KOPT-K1 (cell line): Measurements from ENCODE around the gene PGA3.
"Not testable (repeated sequence)": the region's sequence is repeated elsewhere in the genome, so short reads cannot be mapped to it uniquely, and the experiment has no call there.

Experiments
- H3K27ac ChIP-seq: fragments of 200-600 bp; sonication (generic); 2 replicates; pipeline ENCODE4 v1.5.1; 2016; ENCODE audit warnings: antibody characterized with exemption, mild to moderate bottlenecking, low read depth, low read length; ENCODE audit not compliant: poor library complexity, severe bottlenecking
- H3K36me3 ChIP-seq: fragments of 200-600 bp; sonication (generic); 2 replicates; pipeline ENCODE4 v1.5.1; 2017; ENCODE audit warnings: antibody characterized with exemption, mild to moderate bottlenecking, low read length, moderate library complexity; ENCODE audit not compliant: insufficient read depth
- H3K9me3 ChIP-seq: fragments of 200-600 bp; sonication (generic); 2 replicates; pipeline ENCODE4 v1.5.1; 2017; ENCODE audit warnings: antibody characterized with exemption, low read length, mild to moderate bottlenecking; ENCODE audit not compliant: insufficient read depth, poor library complexity, severe bottlenecking

PGA3 gene

GRCh38 chr11:61212202-61212601, 8.9 kb downstream of the PGA3 start:
- not testable (repeated sequence) for H3K9me3 ChIP-seq, H3K27ac ChIP-seq, H3K36me3 ChIP-seq

- not testable (repeated sequence) for H3K9me3 ChIP-seq, H3K36me3 ChIP-seq, H3K27ac ChIP-seq
Observed at GRCh38 chr11:61213711-61214324, 10.5 kb downstream of the PGA3 start.

- H3K9me3 ChIP-seq = not testable (repeated sequence)
Observed at GRCh38 chr11:61218306-61218705, 15.0 kb downstream of the PGA3 start.

GRCh38 chr11:61219016-61219415, 15.7 kb downstream of the PGA3 start:
- H3K36me3 ChIP-seq, H3K27ac ChIP-seq, H3K9me3 ChIP-seq: not testable (repeated sequence)

More at GRCh38 chr11:61218306-61218705, 15.0 kb downstream of the PGA3 start:
- H3K27ac ChIP-seq, H3K36me3 ChIP-seq: not testable (repeated sequence)

- not testable (repeated sequence) for H3K27ac ChIP-seq, H3K9me3 ChIP-seq, H3K36me3 ChIP-seq
Observed at GRCh38 chr11:61222047-61222446, 18.7 kb downstream of the PGA3 start, which contains the start of gene PGA4. Gene PGA4 (plus strand): TSS chr11:61222347. CDS start chr11:61222401, 54 bp downstream.

- not testable (repeated sequence) for H3K9me3 ChIP-seq, H3K27ac ChIP-seq
Observed at GRCh38 chr11:61222692-61223091, 19.4 kb downstream of the PGA3 start.

GRCh38 chr11:61226457-61227137, 23.3 kb downstream of the PGA3 start:
- not testable (repeated sequence) for H3K9me3 ChIP-seq, H3K27ac ChIP-seq, H3K36me3 ChIP-seq

More at GRCh38 chr11:61222692-61223091, 19.4 kb downstream of the PGA3 start:
- not testable (repeated sequence) for H3K36me3 ChIP-seq

- not testable (repeated sequence) for H3K9me3 ChIP-seq, H3K27ac ChIP-seq, H3K36me3 ChIP-seq
Observed at GRCh38 chr11:61229458-61229857, 26.1 kb downstream of the PGA3 start.

- H3K9me3 ChIP-seq, H3K27ac ChIP-seq, H3K36me3 ChIP-seq: not testable (repeated sequence)
Observed at GRCh38 chr11:61231033-61231432, 27.7 kb downstream of the PGA3 start.

GRCh38 chr11:61231585-61231984, 28.3 kb downstream of the PGA3 start:
- H3K27ac ChIP-seq, H3K9me3 ChIP-seq, H3K36me3 ChIP-seq: not testable (repeated sequence)

- not testable (repeated sequence) for H3K9me3 ChIP-seq, H3K36me3 ChIP-seq, H3K27ac ChIP-seq
Observed at GRCh38 chr11:61232548-61233145, 29.3 kb downstream of the PGA3 start.

GRCh38 chr11:61237130-61237529, 33.8 kb downstream of the PGA3 start:
- H3K36me3 ChIP-seq, H3K9me3 ChIP-seq, H3K27ac ChIP-seq: not testable (repeated sequence)

- H3K27ac ChIP-seq, H3K9me3 ChIP-seq, H3K36me3 ChIP-seq: not testable (repeated sequence)
Observed at GRCh38 chr11:61240288-61240687, 37.0 kb downstream of the PGA3 start.

- H3K36me3 ChIP-seq, H3K9me3 ChIP-seq, H3K27ac ChIP-seq: not testable (repeated sequence)
Observed at GRCh38 chr11:61240875-61241274, 37.6 kb downstream of the PGA3 start, which contains the start of gene PGA5. Gene PGA5 (plus strand): TSS chr11:61241175. CDS start chr11:61241227, 52 bp downstream.

GRCh38 chr11:61241526-61241925, 38.2 kb downstream of the PGA3 start:
- H3K9me3 ChIP-seq, H3K36me3 ChIP-seq, H3K27ac ChIP-seq: not testable (repeated sequence)
